Stimulated activated CD8-positive, alpha-beta memory T cell treated with anti-CD3 and anti-CD28 coated beads, Interleukin-15, amount 100 ng/mL, for 1 hour (primary cell): Measurements from ENCODE around the gene TEX54.

ENCODE experiments used
- DNase-seq: peaks from one replicate; pipeline ENCODE4 v3.0.0-alpha.2; 2020; ENCODE audit warnings: low read depth

Gene TEX54

DNA sequence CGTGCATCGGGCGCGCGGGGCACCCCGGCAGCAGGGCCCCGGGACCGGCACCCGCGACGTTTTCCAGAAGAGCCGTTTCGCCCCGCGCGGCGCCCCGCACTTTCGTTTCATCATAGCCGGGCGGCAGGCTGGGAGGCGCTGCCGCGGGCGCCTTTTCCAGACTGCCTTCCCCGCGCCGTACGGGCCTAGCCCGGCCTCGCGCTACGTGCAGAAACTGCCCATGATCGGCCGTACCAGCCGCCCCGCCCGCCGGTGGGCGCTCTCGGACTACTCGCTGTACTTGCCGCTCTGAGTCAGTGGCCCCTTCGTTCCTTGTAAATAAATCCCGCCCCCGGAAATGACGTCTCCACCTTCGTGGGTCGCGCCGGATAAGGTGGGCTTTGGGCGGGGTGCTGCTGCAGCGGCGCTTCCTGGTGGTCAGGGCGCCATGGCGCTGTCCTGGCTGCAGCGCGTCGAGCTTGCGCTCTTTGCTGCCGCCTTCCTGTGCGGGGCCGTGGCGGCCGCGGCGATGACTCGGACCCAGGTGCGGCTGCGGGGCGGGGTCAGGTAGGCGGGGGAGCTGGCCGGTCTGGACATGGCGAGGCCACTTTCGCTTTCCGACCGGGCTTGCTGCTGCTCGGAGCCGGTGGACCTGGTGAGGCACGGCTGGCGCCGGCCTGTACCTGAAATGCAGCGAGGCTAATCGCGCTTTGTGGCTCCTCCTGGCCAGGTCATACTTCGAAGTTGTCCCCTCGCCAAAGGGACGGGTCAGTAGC is 45.5 kb downstream of the TEX54 start, which contains the start of gene TMEM179B:
Gene TMEM179B (plus strand): TSS at position 398 of the 755 bp plus-strand sequence. CDS start 30 bp downstream, at position 428.
- DNase-seq, result peak; percentile 97

DNA sequence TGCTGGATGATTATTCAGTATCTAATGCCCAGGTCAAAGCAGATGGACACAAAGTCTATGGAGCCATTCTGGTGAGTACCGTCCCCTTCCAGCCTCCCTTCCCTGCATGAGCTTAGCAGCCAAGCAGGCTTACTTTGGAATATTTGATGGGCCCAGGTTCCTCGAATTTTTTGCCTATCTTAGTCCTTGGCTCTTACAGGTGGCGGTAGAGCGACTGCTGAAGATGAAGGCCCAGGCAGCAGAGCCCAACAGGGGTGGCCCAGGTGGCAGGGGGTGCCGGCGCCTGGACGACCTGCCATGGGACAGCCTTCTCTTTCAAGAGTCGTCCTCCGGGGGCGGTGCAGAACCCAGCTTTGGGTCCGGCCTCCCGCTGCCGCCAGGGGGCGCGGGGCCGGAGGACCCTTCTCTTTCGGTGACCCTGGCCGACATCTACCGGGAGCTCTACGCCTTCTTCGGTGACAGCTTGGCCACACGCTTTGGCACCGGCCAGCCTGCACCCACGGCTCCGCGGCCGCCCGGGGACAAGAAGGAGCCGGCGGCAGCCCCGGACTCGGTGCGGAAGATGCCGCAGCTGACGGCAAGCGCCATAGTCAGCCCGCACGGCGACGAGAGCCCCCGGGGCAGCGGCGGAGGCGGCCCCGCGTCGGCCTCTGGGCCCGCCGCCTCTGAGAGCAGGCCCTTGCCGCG is 46.2 kb downstream of the TEX54 start:
- DNase-seq, result peak; percentile 67

DNA sequence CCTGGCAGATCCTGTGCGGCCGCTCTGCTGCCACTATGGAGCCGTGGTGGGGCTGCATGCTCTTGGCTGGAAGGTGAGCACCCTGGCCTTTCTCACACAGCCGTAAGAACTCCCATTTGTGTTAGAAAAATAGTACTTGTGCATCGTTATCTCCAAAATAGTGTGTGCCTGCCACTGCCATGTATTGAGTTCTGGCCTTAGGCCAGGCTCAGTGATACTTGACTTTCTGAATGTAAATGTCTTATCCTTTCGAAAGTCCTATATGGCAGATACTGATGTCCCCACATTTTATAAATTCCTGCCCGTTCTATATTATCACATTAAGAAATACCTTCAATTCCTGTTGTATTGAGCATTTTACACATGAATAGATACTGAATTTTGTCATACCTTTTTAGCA is 49.9 kb downstream of the TEX54 start:
- no peak for DNase-seq
